Vagina (tissue), 2 donors: ENCODE measurements around the gene ADRB2. TPM values are rescaled to one million over a fixed set of nuclear protein-coding genes. Genes with fewer than 3 reads are reported as not detected.

Experiments
- DNase-seq, 2 donors: peaks; one replicate each; pipeline ENCODE4 v3.0.0-alpha.2; 2017; ENCODE audit errors: extremely low spot score in 2 of 2
- H3K27ac ChIP-seq: fragments of 200-600 bp; sonication (generic); one replicate; pipeline ENCODE4 v1.5.1; 2019
- H3K27me3 ChIP-seq: fragments of 200-600 bp; sonication (generic); one replicate; pipeline ENCODE4 v1.5.1; 2019
- H3K36me3 ChIP-seq, 2 donors: fragments of 200-600 bp; sonication (generic); one replicate each; pipeline ENCODE4 v1.5.1; 2017 to 2019
- H3K4me1 ChIP-seq: fragments of 200-600 bp; sonication (generic); one replicate; pipeline ENCODE4 v1.5.1; 2019
- H3K4me3 ChIP-seq, 2 donors: fragments of 200-600 bp; sonication (generic); 1 replicate in 1 of 2; 2 replicates in 1 of 2; pipeline ENCODE4 v1.5.1; 2016 to 2019
- H3K9me3 ChIP-seq: fragments of 200-600 bp; sonication (generic); one replicate; pipeline ENCODE4 v1.5.1; 2019
- CTCF ChIP-seq, 3 experiments: fragments of 450-650 bp in 2 of 3; fragments of 200-600 bp in 1 of 3; sonication (generic) in 1 of 3; IDR thresholded peaks; one replicate each; pipeline ENCODE4 v1.5.1; 2017 to 2019; ENCODE audit warnings: antibody characterized with exemption in 3 of 3, mild to moderate bottlenecking in 2 of 3, moderate library complexity in 2 of 3
- POLR2A ChIP-seq, 2 donors: fragments of 450-650 bp; IDR thresholded peaks; one replicate each; pipeline ENCODE4 v1.6.1; 2017; ENCODE audit warnings: antibody characterized with exemption in 2 of 2, mild to moderate bottlenecking in 2 of 2, moderate library complexity in 2 of 2
- POLR2AphosphoS5 ChIP-seq, 2 donors: sonication (generic); formaldehyde crosslinking; IDR thresholded peaks; one replicate each; pipeline ENCODE4 v1.9.0; 2017; ENCODE audit warnings: antibody characterized with exemption in 2 of 2, mild to moderate bottlenecking in 2 of 2, low read depth in 1 of 2; ENCODE audit not compliant: insufficient read depth in 1 of 2
- intact Hi-C: fragments of 100-400 bp; cut with DNase I; formaldehyde crosslinking; loops from one replicate; pipeline ENCODE4 v1.15.1; 2023
- total RNA-seq: library from RNA; depleted of rRNA; stranded (reverse); fragments of >200 nt; gene quantifications from one replicate; pipeline ENCODE4 v1.2.3, GENCODE V29; 2016

Gene ADRB2
- total RNA-seq, 1 donor from 2014 or later, result 43.2 TPM

DNA sequence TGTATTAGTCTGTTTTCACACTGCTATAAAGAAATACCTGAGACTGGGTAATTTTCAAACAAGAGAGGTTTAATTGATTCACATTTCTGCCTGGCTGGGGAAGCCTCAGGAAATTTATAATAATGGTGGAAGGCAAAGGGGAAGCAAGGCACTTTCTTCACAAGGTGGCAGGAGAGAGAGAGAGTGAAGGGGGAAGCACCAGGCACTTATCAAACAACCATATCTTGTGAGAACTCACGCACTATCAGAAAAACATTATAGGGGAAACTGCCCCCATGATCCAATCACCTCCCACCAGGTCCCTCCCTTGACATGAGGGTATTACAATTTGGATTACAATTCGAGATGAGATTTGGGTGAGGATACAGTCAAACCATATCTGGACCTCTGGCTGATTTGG, 34.7 kb downstream of the ADRB2 start:
- H3K9me3 ChIP-seq, result no peaks in the 10 kb centered on the region
- no peaks in the 10 kb centered on the region for H3K27me3 ChIP-seq
- H3K36me3 ChIP-seq, result no peaks in the 10 kb centered on the region
- H3K4me1 ChIP-seq, result no peaks in the 10 kb centered on the region
- no peak for DNase-seq
- intact Hi-C loops, result no loop called here
- H3K27ac ChIP-seq, result no peak overlapping the region
- no peak overlapping the region for H3K4me3 ChIP-seq
- TF ChIP-seq POLR2A (IDR thresholded peaks at IDR 0.05) (no peak), CTCF (IDR thresholded peaks at IDR 0.05) (no peak), POLR2AphosphoS5 (IDR thresholded peaks at IDR 0.05; ENCODE audit: insufficient read depth in 1 of 2, low read depth in 1 of 2) (no peak)

DNA sequence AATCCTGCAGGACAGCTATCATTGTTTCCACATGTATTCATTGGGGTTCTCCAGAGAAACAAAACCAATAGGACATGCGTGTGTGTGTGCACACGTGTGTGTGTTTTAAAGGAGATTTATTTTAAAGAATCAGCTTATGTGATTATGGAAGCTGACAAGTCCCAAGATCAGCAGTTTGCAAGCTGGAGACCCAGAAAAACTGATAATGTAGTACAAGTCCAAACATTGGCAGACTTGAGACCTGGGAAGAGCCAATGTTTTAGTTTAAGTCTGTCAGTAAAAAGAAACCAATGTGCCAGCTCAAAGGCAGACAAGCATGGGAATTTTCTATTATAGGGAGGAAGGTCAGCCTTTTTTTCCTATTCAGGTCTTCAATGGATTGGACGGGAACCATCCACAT, 35.3 kb downstream of the ADRB2 start:
- intact Hi-C loops, result no loop called here
- Histone ChIP-seq H3K9me3 (no peaks in the 10 kb centered on the region), H3K4me1 (no peaks in the 10 kb centered on the region), H3K4me3 (no peak overlapping the region), H3K27ac (no peak overlapping the region), H3K36me3 (no peaks in the 10 kb centered on the region), H3K27me3 (no peaks in the 10 kb centered on the region)
- DNase-seq, result no peak
- TF ChIP-seq CTCF (IDR thresholded peaks at IDR 0.05) (no peak), POLR2A (IDR thresholded peaks at IDR 0.05) (no peak), POLR2AphosphoS5 (IDR thresholded peaks at IDR 0.05; ENCODE audit: insufficient read depth in 1 of 2, low read depth in 1 of 2) (no peak)

DNA sequence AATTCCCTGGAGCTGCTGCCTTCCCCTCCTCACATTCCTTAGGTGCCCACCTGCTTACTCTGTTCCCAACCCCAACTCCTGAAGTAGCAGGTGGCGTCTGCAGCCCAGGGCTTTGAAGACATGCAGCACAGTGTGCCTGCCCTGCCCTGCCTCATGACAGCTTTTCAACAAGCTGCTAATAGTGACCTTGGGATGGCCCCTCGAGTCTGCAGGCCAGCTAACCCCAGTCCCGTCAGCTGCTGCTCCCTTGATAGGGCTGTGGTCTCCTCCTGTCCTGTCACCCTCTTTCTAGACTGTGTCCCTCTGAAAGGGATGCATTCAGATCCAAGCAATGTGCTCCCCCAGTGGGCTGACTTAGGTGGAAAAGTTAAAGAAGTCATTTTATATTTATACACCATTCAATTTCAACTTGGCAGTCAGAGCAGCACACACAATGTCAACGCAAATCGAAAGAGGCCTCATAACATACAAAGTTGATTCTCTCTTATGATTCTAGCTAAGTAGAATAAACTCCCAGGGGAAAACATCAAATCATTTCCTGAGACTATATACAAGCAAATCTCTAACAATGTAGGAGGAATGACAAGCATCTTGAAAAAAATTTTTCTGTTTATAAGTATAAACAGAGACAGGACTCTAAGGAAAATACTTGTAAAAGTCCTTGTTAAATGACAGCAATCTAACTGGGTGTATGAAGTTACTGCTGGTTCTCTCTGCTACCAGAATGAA, 37.9 kb downstream of the ADRB2 start:
- intact Hi-C loops, result no loop called here
- TF ChIP-seq CTCF (IDR thresholded peaks at IDR 0.05) (no peak), POLR2A (IDR thresholded peaks at IDR 0.05) (no peak), POLR2AphosphoS5 (IDR thresholded peaks at IDR 0.05; ENCODE audit: insufficient read depth in 1 of 2, low read depth in 1 of 2) (no peak)
- no peak for DNase-seq
- Histone ChIP-seq H3K36me3 (no peaks in the 10 kb centered on the region), H3K4me3 (no peak overlapping the region), H3K27me3 (no peaks in the 10 kb centered on the region), H3K9me3 (no peaks in the 10 kb centered on the region), H3K27ac (no peak overlapping the region), H3K4me1 (no peaks in the 10 kb centered on the region)

DNA sequence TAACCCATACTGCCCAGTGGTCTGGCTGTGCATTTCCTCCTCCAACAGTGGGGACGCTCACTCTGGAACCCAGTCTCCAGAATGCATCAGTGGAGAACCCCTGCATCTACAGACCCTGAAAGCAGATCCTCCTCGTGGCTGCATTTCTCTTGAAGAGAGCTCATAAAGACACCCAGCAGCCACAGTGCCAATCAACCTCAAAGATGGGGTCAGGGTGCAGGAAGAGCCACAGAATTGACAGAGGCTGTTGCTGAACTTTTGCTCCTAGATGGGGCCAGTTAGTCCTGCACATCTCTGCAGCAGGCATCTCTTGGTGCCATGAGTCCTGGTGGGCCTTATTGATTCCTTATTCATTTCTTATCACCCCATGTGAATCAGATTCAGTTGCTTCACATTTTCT, 39.6 kb downstream of the ADRB2 start:
- H3K36me3 ChIP-seq, result no peaks in the 10 kb centered on the region
- no peaks in the 10 kb centered on the region for H3K9me3 ChIP-seq
- H3K27ac ChIP-seq, result no peak overlapping the region
- TF ChIP-seq POLR2A (IDR thresholded peaks at IDR 0.05) (no peak), POLR2AphosphoS5 (IDR thresholded peaks at IDR 0.05; ENCODE audit: insufficient read depth in 1 of 2, low read depth in 1 of 2) (no peak), CTCF (IDR thresholded peaks at IDR 0.05) (no peak)
- no peaks in the 10 kb centered on the region for H3K4me1 ChIP-seq
- intact Hi-C loops, result no loop called here
- H3K4me3 ChIP-seq, result no peak overlapping the region
- DNase-seq, result no peak
- no peaks in the 10 kb centered on the region for H3K27me3 ChIP-seq

DNA sequence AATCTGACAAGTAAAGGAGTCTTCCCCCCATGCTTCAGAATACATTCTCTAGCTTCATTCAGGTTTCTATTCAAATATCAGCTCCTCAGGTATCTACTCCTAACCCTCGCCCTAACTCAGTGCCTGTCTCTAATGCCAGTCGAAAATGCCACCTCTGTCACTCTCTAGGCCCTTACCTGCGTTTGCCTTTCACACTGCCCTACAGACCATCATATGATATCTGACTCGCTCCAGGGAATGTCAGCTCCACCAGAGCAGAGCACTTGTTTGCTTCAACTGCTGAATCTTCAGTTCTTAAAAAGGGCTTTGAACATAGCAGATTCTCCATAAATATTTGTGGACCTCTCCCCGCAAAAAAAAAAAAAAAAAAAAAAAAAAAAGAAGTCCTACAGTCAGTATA, 46.7 kb downstream of the ADRB2 start:
- Histone ChIP-seq H3K9me3 (no peaks in the 10 kb centered on the region), H3K4me1 (no peaks in the 10 kb centered on the region), H3K27ac (no peak overlapping the region), H3K4me3 (no peak overlapping the region), H3K27me3 (no peaks in the 10 kb centered on the region), H3K36me3 (no peaks in the 10 kb centered on the region)
- TF ChIP-seq POLR2A (IDR thresholded peaks at IDR 0.05) (no peak), CTCF (IDR thresholded peaks at IDR 0.05) (no peak), POLR2AphosphoS5 (IDR thresholded peaks at IDR 0.05; ENCODE audit: insufficient read depth in 1 of 2, low read depth in 1 of 2) (no peak)
- intact Hi-C loops, result no loop called here
- DNase-seq, result no peak
